HEK293 (cell line): ENCODE results near the gene CPLX3.

Source experiments
- CTCF ChIA-PET: fragments of 350-600 bp; formaldehyde crosslinking; extraction: SDS; loops from one replicate; lab custom pipeline; 2021; ENCODE audit warnings: antibody characterized with exemption; lab: Yijun Ruan, JAX
- POLR2A ChIA-PET: fragments of 300-600 bp; formaldehyde crosslinking; extraction: SDS; loops from one replicate; lab custom pipeline; 2020; ENCODE audit warnings: antibody characterized with exemption, inconsistent platforms; lab: Yijun Ruan, JAX
- H3K27ac ChIP-seq: fragments of 200-500 bp; sonication (Bioruptor generic); 2 replicates; pipeline ENCODE4 v1.5.1; 2014; ENCODE audit warnings: low read depth, low read length, control low read depth, inconsistent platforms; ENCODE audit errors: extremely low read depth
- H3K36me3 ChIP-seq, 2 experiments: fragments of 200-500 bp in 1 of 2; sonication (Bioruptor generic) in 1 of 2; 1 replicate in 1 of 2; 2 replicates in 1 of 2; pipeline ENCODE4 v1.5.1; 2014 to 2017; ENCODE audit warnings: inconsistent platforms in 2 of 2, low read length in 2 of 2; ENCODE audit not compliant: control insufficient read depth in 2 of 2, insufficient read depth in 1 of 2
- H3K4me1 ChIP-seq: fragments of 200-500 bp; sonication (Bioruptor generic); 2 replicates; pipeline ENCODE4 v1.5.1; 2014; ENCODE audit warnings: mild to moderate bottlenecking, low read length, inconsistent platforms; ENCODE audit not compliant: control insufficient read depth, insufficient read depth
- H3K4me3 ChIP-seq: 2 replicates; pipeline ENCODE4 v1.5.1; 2011; ENCODE audit warnings: low read depth, mild to moderate bottlenecking, control low read depth, low read length, moderate library complexity
- H3K9me3 ChIP-seq: fragments of 200-500 bp; sonication (Bioruptor generic); 2 replicates; pipeline ENCODE4 v1.5.1; 2014; ENCODE audit warnings: low read depth, low read length, inconsistent platforms; ENCODE audit not compliant: control insufficient read depth, insufficient read depth
- BCL11B ChIP-seq: fragments of 450-650 bp; formaldehyde crosslinking; IDR thresholded peaks from 2 replicates; pipeline ENCODE4 v1.5.1; 2016; ENCODE audit warnings: low read depth, missing biosample characterization, missing genetic modification characterization
- EGR2 ChIP-seq: fragments of 450-650 bp; formaldehyde crosslinking; IDR thresholded peaks from 2 replicates; pipeline ENCODE4 v1.5.1; 2016; ENCODE audit warnings: low read depth, missing biosample characterization, missing genetic modification characterization
- KLF16 ChIP-seq: fragments of 450-650 bp; formaldehyde crosslinking; IDR thresholded peaks from 2 replicates; pipeline ENCODE4 v1.5.1; 2017; ENCODE audit warnings: missing biosample characterization, missing genetic modification characterization
- PRDM1 ChIP-seq: fragments of 450-650 bp; formaldehyde crosslinking; IDR thresholded peaks from 2 replicates; pipeline ENCODE4; 2016; ENCODE audit warnings: missing biosample characterization, missing genetic modification characterization
- SALL2 ChIP-seq: fragments of 450-650 bp; formaldehyde crosslinking; IDR thresholded peaks from 2 replicates; pipeline ENCODE4 v1.5.0; 2017; ENCODE audit warnings: missing biosample characterization, mild to moderate bottlenecking, missing genetic modification characterization, borderline replicate concordance
- SCRT2 ChIP-seq: fragments of 450-650 bp; formaldehyde crosslinking; IDR thresholded peaks from 2 replicates; pipeline ENCODE4 v1.5.1; 2016; ENCODE audit warnings: missing biosample characterization, missing genetic modification characterization
- YY1 ChIP-seq: fragments of 450-650 bp; formaldehyde crosslinking; IDR thresholded peaks from 2 replicates; pipeline ENCODE4 v1.5.1; 2018; ENCODE audit warnings: missing biosample characterization, missing genetic modification characterization
- ZBTB7A ChIP-seq: fragments of 450-650 bp; formaldehyde crosslinking; IDR thresholded peaks from 2 replicates; pipeline ENCODE4 v1.5.1; 2016; ENCODE audit warnings: low read depth, missing biosample characterization, missing genetic modification characterization
- ZFHX2 ChIP-seq: fragments of 450-650 bp; formaldehyde crosslinking; conservative IDR thresholded peaks from 2 replicates; pipeline ENCODE4 v1.5.1; 2016; ENCODE audit warnings: missing biosample characterization, missing genetic modification characterization
- ZNF114 ChIP-seq: fragments of 450-650 bp; formaldehyde crosslinking; IDR thresholded peaks from 2 replicates; pipeline ENCODE4 v1.5.0; 2017; ENCODE audit warnings: missing biosample characterization, missing genetic modification characterization
- ZNF121 ChIP-seq: fragments of 450-650 bp; formaldehyde crosslinking; IDR thresholded peaks from 2 replicates; pipeline ENCODE4 v1.5.1; 2016; ENCODE audit warnings: missing biosample characterization, missing genetic modification characterization
- ZNF132 ChIP-seq: fragments of 450-650 bp; formaldehyde crosslinking; IDR thresholded peaks from 2 replicates; pipeline ENCODE4 v1.5.1; 2017; ENCODE audit warnings: missing biosample characterization, missing genetic modification characterization, borderline replicate concordance
- ZNF26 ChIP-seq: fragments of 450-650 bp; formaldehyde crosslinking; IDR thresholded peaks from 2 replicates; pipeline ENCODE4 v1.5.1; 2016; ENCODE audit warnings: missing biosample characterization, missing genetic modification characterization
- ZNF341 ChIP-seq: fragments of 450-650 bp; formaldehyde crosslinking; IDR thresholded peaks from 2 replicates; pipeline ENCODE4; 2016; ENCODE audit warnings: low read depth, missing biosample characterization, missing genetic modification characterization
- ZNF362 ChIP-seq: fragments of 450-650 bp; formaldehyde crosslinking; IDR thresholded peaks from 2 replicates; pipeline ENCODE4 v1.5.1; 2016; ENCODE audit warnings: missing biosample characterization, missing genetic modification characterization
- ZNF521 ChIP-seq: fragments of 450-650 bp; formaldehyde crosslinking; IDR thresholded peaks from 2 replicates; pipeline ENCODE4 v1.5.1; 2017; ENCODE audit warnings: missing biosample characterization, mild to moderate bottlenecking, missing genetic modification characterization
- ZNF664 ChIP-seq: fragments of 450-650 bp; formaldehyde crosslinking; IDR thresholded peaks from 2 replicates; pipeline ENCODE4 v1.5.1; 2016; ENCODE audit warnings: missing biosample characterization, missing genetic modification characterization
- ZNF704 ChIP-seq: fragments of 450-650 bp; formaldehyde crosslinking; IDR thresholded peaks from 2 replicates; pipeline ENCODE4 v1.5.1; 2016; ENCODE audit warnings: missing biosample characterization, missing genetic modification characterization
- ZNF791 ChIP-seq: fragments of 450-650 bp; formaldehyde crosslinking; IDR thresholded peaks from 2 replicates; pipeline ENCODE4 v1.5.1; 2016; ENCODE audit warnings: missing biosample characterization, missing genetic modification characterization

CPLX3 gene

GRCh38 chr15:74777769-74778598 lies 48.4 kb upstream of the CPLX3 start:
- H3K4me1 ChIP-seq, result peaks cover 16% of the 10 kb centered on the region
- POLR2A ChIA-PET, result interaction anchor here (0.6 to 1.7 kb wide), 6 partner anchors 9 to 252 kb away, joined by 3 to 6 read pairs (median 3); no protein-coding TSS in a partner anchor
- H3K4me3 ChIP-seq, result no peak overlapping the region
- no peaks in the 10 kb centered on the region for H3K36me3 ChIP-seq
- no peak overlapping the region for H3K27ac ChIP-seq
- no peaks in the 10 kb centered on the region for H3K9me3 ChIP-seq
- 0 out of 2 replicates have a peak, but pooled peaks have one; percentile 17 for TF ChIP-seq ZNF341
- TF ChIP-seq SCRT2 (tag by site-specific recombination), result 0 out of 2 replicates have a peak, but pooled peaks have one; percentile 19
- peak; percentile 75 for TF ChIP-seq ZNF121 (tag by site-specific recombination)
- TF ChIP-seq KLF16, result no peak
- no peak for TF ChIP-seq ZNF704
- TF ChIP-seq ZBTB7A (tag by site-specific recombination), result 0 out of 2 replicates have a peak, but pooled peaks have one; percentile 30
- TF ChIP-seq ZNF362 (tag by site-specific recombination), result peak; percentile 90
- TF ChIP-seq BCL11B (tag by site-specific recombination), result peak; percentile 29; the same call in 1 of the 2 replicates
- TF ChIP-seq ZNF521 (tag by site-specific recombination), result no peak
- no peak for TF ChIP-seq ZNF791 (tag by site-specific recombination)
- TF ChIP-seq ZNF114 (tag by site-specific recombination), result no peak
- CTCF ChIA-PET, result interaction anchor here (0.5 to 25.7 kb wide), 11 partner anchors 3 to 723 kb away, joined by 3 to 649 read pairs (median 4); partner anchors contain the start of gene CSK

- H3K27ac ChIP-seq, result no peak overlapping the region
- ChIA-PET POLR2A (interaction anchor here (0.5 to 0.9 kb wide), 5 partner anchors 9 to 252 kb away, joined by 3 to 4 read pairs (median 3); no protein-coding TSS in a partner anchor), CTCF (interaction anchor here (1.0 to 25.7 kb wide), 6 partner anchors 3 to 159 kb away, joined by 3 to 649 read pairs (median 17); partner anchors contain the start of genes COX5A and CSK)
Measured at GRCh38 chr15:74778599-74778970, 47.8 kb upstream of the CPLX3 start.

DNA sequence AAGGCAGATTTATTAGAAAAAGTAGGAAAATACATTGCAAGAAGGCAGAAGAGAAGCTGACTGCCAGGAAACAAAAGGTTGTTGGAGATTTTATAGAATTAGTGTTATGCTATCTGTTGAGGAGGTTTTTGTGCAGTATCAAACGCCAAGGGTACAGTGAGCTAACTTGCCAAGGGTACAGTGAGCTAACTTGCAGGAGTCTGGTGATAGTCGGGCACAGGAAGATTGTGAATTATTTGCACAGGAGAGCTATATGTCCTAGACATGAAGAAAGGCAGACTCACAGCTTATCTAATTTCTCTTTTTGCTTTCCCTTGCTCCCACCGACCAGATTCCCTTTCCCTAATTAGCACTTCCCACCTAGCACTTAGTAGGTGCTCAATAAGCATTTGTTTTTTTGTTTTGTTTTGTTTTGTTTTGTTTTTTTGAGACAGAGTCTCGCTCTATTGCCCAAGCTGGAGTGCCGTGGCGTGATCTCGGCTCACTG lies 47.2 kb upstream of the CPLX3 start:
- peak; percentile 96 for TF ChIP-seq ZNF664
- no peak for TF ChIP-seq SALL2
- TF ChIP-seq YY1 (tag by site-specific recombination), result no peak
- TF ChIP-seq PRDM1, result peak; percentile 91
- no peak for TF ChIP-seq ZNF26 (tag by site-specific recombination)
- Histone ChIP-seq H3K4me1 (peaks cover 27% of the 10 kb centered on the region), H3K4me3 (no peak overlapping the region), H3K27ac (no peak overlapping the region), H3K36me3 (no peaks in the 10 kb centered on the region), H3K9me3 (no peaks in the 10 kb centered on the region)
- POLR2A ChIA-PET, result interaction anchor here (0.5 to 0.9 kb wide), 3 partner anchors 9 to 31 kb away, joined by 3 to 4 read pairs (median 3); no protein-coding TSS in a partner anchor
- CTCF ChIA-PET, result interaction anchor here (0.6 to 25.7 kb wide), 10 partner anchors 4 to 408 kb away, joined by 3 to 649 read pairs (median 8); partner anchors contain the start of genes COX5A, CPLX3 and CSK

More at GRCh38 chr15:74778599-74778970, 47.8 kb upstream of the CPLX3 start:
- Histone ChIP-seq H3K9me3 (no peaks in the 10 kb centered on the region), H3K4me1 (peaks cover 22% of the 10 kb centered on the region), H3K4me3 (no peak overlapping the region), H3K36me3 (no peaks in the 10 kb centered on the region)
- TF ChIP-seq EGR2 (tag by site-specific recombination) (peak; percentile 46), ZNF132 (tag by site-specific recombination) (no peak), ZFHX2 (peak; percentile 26; the same call in 1 of the 2 replicates)
